Muscle of arm (tissue), 12 donors: ENCODE measurements around the gene CASK. TPM values are rescaled to one million over a fixed set of nuclear protein-coding genes. Genes with fewer than 3 reads are reported as not detected.
"Not testable (repeated sequence)": the region's sequence is repeated elsewhere in the genome, so short reads cannot be mapped to it uniquely, and the experiment has no call there.

Experiments
- DNase-seq: peaks from one replicate; pipeline ENCODE4 v3.0.0-alpha.2; 2013
- polyA plus RNA-seq, 12 donors: library from polyadenylated mRNA; unstranded; fragments of 120-200 nt; gene quantifications; one replicate each; pipeline ENCODE4 v1.2.1, GENCODE V29; 2013; ENCODE audit not compliant: insufficient read length in 12 of 12

CASK gene
- polyA plus RNA-seq, 12 donors: 20.0 to 47.7 (median 27.4) TPM; not detected in 1

DNA sequence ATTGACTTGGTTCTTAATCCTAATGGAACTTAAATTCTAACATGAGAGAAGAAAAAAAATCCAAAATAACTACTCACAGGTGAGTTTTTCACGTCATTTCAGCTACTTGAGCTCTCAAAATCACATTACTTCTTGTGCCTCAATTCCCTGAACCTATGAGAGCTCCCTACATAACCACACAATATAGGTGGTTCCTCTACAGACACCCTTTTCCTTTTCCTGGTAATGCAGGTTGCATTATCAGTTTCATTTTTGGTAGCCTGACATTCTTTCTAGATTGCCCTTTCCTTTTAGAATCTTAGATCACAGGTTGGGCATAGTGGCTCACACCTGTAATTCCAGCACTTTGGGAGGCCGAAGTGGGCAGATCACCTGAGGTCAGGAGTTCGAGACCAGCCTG lies 230.3 kb downstream of the CASK start:
- DNase-seq: no peak

DNA sequence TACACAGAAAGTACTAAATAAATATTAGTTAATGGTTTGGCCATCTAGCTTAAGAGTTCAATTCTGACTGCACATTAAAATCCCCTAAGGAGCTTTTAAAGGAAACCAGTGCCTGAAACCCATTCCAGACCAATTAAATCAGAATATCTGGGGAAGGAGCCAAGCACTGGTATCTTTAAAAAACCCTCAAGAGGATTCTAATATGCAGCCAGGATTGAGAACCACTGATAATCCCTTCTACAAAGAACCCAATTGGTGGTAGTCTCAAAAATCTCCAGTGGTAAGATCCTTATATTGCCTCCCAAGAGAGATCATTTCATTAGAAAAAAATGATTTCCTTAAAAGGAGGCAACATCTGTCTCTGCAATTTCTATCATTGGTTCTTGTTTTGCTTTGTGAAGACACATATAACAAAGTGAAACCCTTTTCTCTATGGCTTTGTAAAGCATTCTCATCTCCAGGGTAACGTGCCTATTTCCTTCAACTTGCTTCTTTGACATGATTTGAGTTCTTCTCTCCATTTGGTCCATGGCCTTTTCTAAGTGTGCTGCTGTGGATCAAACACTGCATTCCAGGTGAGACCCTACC lies 231.1 kb downstream of the CASK start:
- no peak for DNase-seq

DNA sequence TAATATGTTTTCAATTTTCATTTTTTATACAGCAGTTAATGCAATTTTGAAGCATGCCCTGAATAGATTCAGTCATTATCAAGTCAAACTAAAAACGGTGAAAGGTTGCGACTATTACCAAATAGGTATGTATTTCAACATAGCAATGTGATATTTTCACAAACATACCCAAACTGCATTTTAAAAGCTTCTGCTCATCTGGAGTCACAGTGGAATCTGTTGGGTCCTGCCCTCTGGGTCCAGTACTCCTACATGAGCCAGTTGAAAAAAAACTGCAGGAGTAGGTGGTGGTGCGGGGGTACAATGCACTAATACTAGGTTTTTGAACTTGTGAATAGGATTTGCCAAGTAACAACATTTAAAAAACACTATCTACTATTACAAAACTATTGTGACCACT lies 233.6 kb downstream of the CASK start:
- no peak for DNase-seq

DNA sequence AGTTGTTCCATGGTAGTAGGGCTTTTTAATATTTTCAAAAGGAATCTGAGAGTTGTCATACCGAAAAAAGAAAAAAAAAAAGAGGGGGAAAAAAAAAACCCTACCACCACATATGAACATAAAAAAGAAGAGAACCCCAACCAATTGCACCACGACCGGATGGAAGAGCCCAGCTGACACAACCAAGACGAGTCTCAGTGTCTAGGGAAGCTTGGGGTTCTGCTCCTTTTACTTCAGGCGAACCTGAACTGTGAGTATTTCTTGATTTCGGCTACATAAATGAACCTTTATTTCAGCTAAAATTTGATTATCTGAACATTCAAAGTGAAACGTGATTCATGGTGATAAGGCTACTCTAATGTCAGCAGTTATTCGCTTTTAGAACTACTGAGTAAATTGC lies 234.5 kb downstream of the CASK start, which contains the start of gene GPR34:
Gene GPR34, plus strand, starts transcription at position 139 of the 400 bp plus-strand sequence. CDS start 6,661 bp downstream, outside the sequence.
- no peak for DNase-seq

DNA sequence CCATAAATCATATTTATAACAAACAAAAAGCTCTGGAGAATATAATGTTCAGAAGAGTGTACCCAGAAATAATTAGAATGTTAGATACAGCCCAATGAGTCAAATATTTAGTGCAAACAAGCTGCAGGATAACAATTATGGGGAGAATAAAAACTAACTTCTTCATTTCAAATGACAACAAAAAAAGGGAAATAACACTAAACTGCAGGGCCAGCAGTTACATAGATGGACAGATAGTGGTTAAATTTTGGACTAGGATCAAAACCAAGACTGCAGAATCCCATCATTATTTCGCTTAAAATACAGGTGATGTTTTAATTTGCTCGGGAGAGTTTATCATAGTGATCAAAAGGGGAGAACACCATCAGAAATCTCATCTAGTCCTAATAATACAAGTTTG lies 235.2 kb downstream of the CASK start:
- DNase-seq: no peak

DNA sequence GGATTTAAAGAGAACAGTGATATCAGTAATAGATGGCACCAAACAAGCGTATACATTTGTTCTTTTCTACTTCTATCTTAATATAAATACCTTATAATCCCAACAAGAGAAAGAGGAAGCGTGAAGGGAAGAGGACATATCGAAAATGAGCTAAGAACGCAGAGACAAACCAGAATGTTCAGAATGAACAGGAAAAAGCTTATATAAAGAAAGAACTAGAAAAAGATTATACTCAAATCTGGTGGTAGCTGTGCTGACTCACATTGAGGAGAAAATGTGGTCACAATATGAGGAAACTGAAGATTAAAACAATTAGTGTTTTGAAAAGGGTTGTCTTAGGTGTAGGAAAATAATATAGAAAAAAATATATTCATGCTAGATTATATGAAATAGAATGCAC lies 236.6 kb downstream of the CASK start:
- DNase-seq: no peak

DNA sequence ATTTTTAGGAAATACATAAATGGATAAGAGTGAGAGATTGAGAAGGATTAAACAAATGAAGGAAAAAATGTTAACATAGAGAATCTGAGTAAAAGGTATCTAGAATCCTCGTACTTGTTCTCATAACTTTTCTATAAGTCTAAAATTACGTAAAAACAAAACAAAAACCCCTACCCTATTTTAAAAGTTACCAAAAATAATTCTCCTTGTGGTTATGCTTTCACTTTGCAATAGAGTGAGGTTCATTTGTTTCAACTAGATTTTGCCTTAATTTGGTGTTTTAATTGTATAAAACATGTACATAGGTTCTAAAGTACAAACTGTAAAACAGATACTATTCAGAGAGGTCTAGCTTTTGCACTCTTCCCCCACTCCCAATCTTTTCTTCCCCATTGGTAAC lies 238.4 kb downstream of the CASK start:
- no peak for DNase-seq

DNA sequence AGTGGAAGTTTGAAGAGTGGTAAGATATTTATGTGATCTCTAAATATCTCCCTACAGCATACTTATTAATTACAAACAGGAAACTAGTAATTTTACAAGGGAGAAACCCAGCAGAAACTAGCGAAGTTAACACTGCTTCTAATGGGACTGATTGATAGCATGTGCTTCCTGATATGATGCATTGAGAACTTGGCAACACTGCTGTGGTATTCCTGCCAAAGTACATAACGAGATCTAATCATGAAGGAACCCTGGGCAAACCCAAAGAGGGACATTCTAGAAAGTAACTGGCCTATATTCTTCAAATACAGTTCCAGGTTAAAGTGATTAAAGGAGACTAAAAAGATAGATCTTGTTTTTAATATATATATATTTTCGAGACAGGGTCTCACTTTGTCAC lies 239.2 kb downstream of the CASK start:
- no peak for DNase-seq

DNA sequence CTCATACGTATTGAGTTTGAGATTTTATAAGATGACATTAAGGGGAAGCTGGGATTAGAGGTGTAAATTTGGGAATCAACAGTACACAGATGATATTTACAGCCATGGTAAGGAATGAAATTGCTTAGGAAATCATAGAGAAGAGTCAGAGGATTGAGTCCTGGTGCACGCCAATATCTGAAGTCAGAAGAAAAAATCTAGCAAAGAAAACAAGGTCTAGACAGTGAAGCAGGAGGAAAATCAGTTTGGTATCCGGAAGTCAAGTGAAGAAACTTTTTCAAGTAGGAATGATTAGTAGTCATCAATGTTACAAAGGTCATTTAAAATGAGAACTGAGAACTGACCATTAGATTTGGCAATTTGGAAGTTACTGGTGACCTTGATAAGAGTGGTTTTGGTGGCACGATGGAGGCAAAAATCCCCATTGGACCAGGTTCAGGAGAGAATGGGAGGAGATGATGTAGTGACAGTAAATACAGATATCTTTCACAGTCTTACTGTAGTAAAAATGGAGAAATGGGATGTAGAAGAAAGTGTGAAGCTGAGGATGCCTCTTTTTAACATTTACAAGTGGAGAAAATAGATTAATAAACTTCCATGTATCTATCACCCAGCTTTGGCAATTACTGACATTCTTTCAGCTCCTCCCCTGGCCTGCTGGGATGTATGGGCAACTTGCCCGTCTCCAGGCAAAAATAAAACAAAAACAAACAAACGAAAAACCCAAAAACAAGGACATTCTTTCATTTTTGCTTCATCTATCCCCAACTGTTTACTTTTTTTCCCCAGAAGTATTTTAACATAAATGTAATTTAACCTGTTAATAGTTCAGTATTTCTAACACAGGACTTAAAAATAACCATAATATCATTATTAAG lies 245.9 kb downstream of the CASK start:
- DNase-seq: no peak

DNA sequence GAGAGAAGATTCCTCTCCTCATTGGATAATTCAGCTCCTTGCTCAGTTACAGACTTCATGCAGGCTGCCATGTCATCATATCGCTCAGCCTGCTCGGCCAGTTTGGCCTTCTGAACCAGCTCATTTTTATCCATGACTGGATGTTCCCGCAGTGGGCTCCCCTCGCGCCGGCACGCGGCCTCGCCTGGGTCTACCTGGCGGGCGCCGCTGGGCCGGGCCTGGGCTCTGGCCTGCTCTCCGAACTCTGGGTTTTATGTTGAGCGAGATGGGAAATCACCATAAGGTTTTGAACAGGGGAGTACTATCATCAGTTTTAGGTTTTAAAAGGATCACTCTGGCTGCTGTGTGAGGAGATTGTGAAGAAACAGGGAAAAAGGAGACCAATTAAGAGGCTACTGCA lies 247.0 kb downstream of the CASK start:
- not testable (repeated sequence) for DNase-seq

DNA sequence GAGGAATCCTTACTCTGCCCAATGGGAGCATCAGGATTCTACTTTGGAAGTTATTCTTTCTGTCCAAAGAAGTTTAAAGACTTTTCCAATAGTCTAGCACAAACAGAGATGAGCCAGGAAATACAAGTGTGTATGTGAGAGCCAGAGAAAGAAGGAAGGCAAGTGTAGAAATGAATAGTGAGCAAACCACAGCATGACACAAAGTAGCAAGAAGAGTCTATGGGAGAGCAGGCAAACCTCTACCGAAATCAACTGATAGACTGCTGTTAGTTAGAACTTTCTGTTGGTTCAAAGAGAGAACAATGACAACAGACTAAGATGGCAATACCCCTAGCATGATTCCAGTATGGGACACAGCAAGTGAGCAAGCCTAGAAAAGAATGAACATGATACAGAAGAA lies 250.7 kb downstream of the CASK start:
- DNase-seq: no peak

DNA sequence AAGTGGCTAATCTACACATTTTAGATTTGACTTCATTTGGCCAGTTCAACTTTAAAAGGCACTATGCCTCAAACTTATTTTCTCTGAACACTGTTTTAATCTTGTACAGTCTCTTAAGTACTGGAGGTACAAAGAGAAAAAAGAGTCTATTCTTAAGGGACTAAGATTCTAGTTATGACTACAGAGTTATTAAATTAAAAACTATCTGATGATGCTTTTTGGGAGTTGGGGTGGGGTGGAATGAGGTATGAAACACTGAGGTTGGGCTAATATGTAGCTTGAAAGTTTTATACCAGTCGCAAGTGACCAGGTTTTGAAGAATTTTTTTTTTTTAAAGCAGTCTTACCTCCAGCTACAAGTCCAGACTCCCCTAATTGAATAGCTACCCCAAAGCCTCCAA lies 252.3 kb downstream of the CASK start:
- DNase-seq: no peak

DNA sequence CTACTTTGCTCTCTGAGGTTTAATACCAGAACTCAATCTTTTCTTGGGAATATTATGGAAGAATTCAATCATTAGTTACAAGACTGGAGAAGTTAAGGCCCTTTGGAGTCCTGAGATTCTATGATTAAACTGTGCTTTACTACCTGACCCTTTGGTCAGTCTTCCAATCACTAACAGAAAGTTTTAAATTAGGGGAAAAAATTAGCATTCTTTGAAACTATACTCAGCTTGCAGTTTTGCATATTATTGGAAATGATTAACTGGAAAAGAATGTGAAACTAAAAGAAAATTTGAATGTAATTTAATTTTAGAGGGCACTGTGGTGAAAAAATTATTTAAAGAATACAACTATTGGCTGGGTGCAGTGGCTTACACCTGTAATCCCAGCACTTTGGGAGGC lies 253.2 kb downstream of the CASK start:
- no peak for DNase-seq

DNA sequence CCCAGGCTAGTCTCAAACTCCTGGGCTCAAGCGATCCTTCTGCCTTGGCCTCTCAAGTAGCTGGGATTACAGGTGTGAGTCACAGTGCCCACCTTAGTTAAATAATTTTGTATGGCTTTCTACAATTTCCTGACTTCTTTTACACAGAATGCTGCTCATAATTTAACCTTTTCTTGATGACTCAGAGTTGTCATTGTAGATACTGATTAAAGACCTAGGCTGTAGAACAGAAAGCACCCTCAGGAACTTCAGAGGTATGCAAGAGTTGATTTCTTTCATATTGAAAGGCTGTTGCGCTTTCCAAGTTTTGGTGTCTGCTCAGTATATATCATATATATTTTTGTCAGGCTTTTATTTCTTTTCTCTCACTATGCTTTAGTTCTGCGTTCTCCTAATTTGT lies 255.7 kb downstream of the CASK start:
- no peak for DNase-seq

DNA sequence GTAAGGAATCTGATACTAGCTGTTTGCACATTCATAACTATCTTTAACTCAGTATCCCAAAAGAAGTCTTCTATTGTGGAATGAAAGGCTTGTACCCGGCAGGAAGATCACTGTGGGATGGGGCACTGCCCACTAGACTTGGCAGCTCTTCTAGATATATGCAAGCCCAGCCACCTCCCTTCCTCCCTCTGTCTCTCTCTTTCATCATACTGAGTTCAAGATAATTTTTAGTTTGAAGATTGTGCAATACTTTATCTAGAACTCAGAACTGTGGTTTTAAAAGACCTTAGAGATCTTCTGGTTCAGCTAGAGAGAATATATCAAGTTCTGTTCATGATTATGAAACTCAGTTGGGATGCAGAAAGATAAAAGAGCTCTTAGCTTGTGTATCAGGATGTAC lies 257.1 kb downstream of the CASK start:
- no peak for DNase-seq

DNA sequence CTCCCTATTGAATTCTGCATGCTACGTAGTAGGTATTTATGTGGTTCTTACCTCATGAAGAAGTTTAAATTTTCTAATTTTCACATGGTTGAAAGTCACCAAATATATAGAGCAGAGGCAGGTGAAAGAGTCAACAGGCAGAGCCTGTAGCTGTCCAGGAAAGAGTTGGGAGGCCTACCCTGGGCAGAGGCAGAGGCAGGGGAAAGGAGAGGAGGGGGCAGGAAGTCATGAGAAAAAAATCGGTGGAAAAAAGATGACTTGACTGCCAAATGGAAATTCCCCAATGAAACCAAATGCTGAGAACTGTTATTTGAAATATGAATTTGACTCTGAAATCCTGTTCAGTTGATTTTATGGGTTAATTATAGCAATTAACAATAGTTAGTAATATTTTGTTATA lies 257.7 kb downstream of the CASK start:
- peak; percentile 29 for DNase-seq

DNA sequence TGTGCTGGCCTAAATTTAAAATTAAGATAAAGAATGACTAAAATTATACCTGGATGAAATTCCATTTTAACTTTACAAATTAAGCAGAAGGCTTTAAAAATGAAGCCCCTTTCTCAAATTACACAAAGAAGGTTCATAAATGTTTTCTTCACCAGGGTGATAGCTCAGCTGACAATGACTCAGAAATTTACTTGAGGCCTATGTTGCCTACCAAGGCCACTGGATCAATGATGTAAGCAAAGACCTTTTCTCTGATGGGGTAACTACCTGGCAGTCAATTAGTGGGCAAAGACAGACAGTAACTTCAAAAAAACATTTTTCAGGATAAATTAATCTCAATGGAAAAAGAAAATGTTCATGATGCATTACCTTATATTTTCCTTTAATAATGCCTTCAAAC lies 258.4 kb downstream of the CASK start:
- no peak for DNase-seq

DNA sequence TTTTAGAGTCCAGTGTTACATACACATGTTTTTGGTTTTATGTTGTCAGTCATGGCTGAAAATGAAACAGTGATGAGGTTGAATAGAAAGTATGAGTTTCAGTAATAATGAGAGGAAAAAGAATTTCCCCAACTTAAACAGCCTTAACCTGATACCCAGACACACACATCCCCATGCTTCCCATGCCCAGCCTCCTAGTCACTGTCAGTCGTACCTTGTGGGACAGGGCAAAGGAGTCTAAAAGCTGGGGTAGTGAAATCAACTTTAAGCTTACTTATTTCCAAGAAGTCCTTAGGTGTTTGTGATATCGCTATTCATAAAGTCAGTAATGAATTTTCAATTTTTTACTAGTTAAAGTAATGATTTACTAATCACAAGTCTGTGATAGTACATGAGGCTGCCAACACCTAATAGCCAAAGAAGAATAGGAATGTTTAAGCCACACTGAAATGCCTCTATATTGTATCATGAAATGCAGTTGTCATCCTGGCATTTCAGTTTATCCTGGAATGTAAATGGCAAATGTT lies 258.9 kb downstream of the CASK start:
- no peak for DNase-seq

DNA sequence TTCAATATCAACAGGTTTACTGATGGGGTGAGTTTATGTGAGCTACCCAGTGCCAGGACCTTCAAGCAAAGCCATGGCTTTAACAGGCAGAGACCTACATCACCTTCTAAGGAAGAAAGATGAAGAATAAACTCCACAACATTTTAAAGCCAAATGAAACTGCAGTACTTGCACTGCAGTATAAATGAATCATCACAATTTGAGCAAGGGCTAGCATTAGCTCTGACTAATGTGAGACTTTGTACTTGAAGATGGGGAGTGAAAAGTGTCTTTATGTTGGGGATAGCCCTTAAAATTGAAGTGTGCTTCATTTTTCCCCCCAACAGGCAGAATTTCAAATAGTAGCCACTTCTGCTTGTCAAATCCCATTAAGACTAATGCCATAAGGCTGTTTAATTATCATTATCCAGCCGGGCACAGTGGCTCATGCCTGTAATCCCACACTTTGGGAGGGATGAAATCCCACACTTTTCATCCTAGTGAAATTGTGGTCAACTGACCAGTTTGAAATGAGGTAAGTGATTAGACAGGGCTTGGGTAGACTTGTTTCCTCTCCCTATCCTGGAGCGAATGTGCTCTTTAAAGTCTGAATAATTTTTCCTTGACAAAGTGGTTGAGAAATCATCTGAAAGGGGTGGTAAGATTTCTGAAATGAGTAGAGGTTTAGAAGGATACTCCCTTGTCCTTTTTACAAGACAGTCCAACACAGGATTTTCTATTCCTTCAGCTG lies 261.8 kb downstream of the CASK start:
- no peak for DNase-seq

DNA sequence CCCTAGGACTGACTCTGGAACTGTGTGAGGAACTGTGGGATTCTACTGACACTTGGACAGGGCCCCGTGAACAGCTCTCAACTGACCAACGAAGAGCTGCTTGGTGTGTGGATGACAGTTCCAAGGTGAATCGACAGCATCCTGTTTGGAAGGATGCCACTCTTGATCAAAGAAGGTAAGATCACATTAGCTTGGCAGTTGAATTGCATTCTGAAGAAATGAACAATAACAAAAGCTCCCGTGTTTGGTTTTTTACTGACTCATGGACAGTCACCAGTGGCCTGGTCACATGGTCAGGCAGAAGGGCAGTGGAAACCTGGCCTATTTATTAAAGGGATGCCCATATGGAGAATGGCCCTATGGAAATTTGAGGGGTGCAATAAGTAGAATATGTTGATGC lies 267.7 kb downstream of the CASK start:
- no peak for DNase-seq

DNA sequence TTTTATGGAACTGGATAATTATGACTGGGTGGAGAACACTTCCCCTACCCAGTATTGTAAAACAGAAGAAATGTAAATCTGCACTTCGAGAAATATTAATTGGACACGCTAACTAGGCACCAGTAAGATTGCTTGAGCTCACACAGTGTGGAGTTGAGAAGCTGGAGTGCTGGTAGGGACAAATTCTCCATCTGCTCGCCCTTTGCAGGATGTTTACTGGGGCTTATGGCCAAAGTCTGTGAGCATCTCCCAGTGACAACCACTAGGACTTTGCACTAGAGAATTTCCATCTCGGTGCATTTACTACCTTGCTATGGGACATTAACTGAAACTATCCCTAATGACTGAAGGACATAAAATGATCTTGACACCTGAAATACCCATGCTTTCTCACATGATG lies 268.3 kb downstream of the CASK start:
- no peak for DNase-seq

DNA sequence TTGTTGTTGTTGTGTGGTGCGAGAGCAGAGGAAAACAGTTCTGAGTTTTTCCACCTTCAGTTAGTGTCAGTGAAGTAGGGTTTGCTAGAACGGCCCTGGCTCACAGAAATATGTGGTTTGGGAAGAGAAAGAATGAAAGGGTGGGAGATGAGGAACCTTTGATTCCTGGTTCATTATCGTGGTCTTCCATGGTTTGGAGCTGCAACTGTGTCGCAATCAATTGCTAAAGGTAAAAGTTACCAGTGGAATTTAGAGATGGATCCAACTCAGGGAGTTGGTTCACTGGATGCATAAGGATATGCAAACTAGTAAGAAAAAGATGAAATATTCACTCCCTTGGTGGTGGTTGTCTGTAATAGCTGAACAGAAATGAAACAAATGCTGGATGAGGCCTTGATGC lies 270.2 kb downstream of the CASK start:
- DNase-seq: no peak

DNA sequence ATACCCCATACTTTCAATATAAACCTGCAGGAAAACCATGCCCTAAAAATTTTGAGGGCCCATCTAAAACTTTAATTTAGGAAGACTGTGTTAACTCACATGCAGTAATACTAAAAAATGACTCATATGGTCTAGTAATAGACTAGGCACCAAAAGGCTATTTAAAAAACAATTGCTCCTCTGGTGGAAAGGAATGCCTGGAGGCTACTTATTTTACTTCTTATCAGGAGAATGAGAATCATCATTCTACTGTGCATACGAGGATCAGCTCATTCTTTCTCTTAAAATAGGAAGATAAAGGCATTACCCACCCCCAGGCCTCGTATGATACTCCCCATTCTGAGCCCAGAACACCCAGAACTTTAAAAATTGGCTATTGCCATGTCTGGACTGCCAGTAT lies 277.2 kb downstream of the CASK start:
- DNase-seq: not testable (repeated sequence)
